HepG2 (cell line): ENCODE results near the gene GLIS1. TPM values are rescaled to one million over a fixed set of nuclear protein-coding genes. Genes with fewer than 3 reads are reported as not detected.

Source experiments
- ATAC-seq: fragments of 200-7000 bp; cut with Tn5 transposase; 3 replicates; pipeline ENCODE4 v1.9.1; 2020; ENCODE audit warnings: mild to moderate bottlenecking, moderate library complexity
- BruUV-seq: library from RNA; stranded (reverse); fragments of 400-500 nt; replicated peaks from 2 replicates; lab custom pipeline; 2021; lab: Mats Ljungman, UMichigan
- CTCF ChIA-PET: fragments of 300-600 bp; formaldehyde crosslinking; extraction: SDS; loops from one replicate; lab custom pipeline; 2021; ENCODE audit warnings: low total read pairs, inconsistent platforms, low intra/inter-chr PET ratio; lab: Yijun Ruan, JAX
- POLR2A ChIA-PET: fragments of 350-600 bp; sonication (Branson Sonifier 250); formaldehyde crosslinking; loops from one replicate; lab custom pipeline; 2020; ENCODE audit warnings: antibody characterized with exemption, inconsistent platforms; lab: Yijun Ruan, JAX
- DNase-seq: peaks from one replicate; pipeline ENCODE4 v3.0.0-alpha.2; 2015; ENCODE audit warnings: low spot score
- FAIRE-seq: peaks from 3 replicates; lab custom pipeline; 2011; peaks lifted over from hg19 to GRCh38; lab: Jason Lieb, UNC
- H2AFZ ChIP-seq: one replicate; pipeline ENCODE4 v1.6.1; 2011; ENCODE audit warnings: low read length, inconsistent platforms
- H3K27ac ChIP-seq: fragments of 300-600 bp; 3 replicates; pipeline ENCODE4 v1.8.0; 2011; ENCODE audit warnings: mixed run types, mild to moderate bottlenecking, mixed read lengths, low read length, inconsistent platforms; ENCODE audit not compliant: insufficient read depth; ENCODE audit errors: extremely low read length
- H3K27me3 ChIP-seq, 2 experiments: fragments of 200-600 bp in 1 of 2; 2 replicates in 1 of 2; 3 replicates in 1 of 2; pipeline versions ENCODE4 v1.6.0 to v1.8.0; 2011; ENCODE audit warnings: low read length in 2 of 2, mild to moderate bottlenecking in 2 of 2, moderate library complexity in 2 of 2, inconsistent platforms in 1 of 2; ENCODE audit not compliant: insufficient read depth in 2 of 2, control insufficient read depth in 1 of 2
- H3K36me3 ChIP-seq, 2 experiments: fragments of 200-600 bp in 1 of 2; replicated peaks in 1 of 2; 2 replicates in 1 of 2; 3 replicates in 1 of 2; pipeline versions ENCODE4 v1.5.1 to v1.8.0; 2011; ENCODE audit warnings: low read length in 2 of 2, inconsistent platforms in 1 of 2; ENCODE audit not compliant: insufficient read depth in 2 of 2, control insufficient read depth in 1 of 2
- H3K4me1 ChIP-seq: 2 replicates; pipeline ENCODE4 v1.5.1; 2012; ENCODE audit warnings: low read length, inconsistent platforms; ENCODE audit not compliant: insufficient read depth
- H3K4me2 ChIP-seq: 2 replicates; pipeline ENCODE4 v1.6.0; 2011; ENCODE audit warnings: low read depth, low read length, inconsistent platforms
- H3K4me3 ChIP-seq, 3 experiments: fragments of 200-600 bp in 1 of 3; sonication (generic), shearing (Covaris generic) in 1 of 3; replicated peaks in 1 of 3; 2 replicates each; pipeline ENCODE4 v1.5.1; 2011 to 2016; ENCODE audit warnings: low read length in 3 of 3, inconsistent platforms in 2 of 3, low read depth in 2 of 3, mild to moderate bottlenecking in 2 of 3, control low read depth in 1 of 3, mixed read lengths in 1 of 3; ENCODE audit not compliant: insufficient read depth in 1 of 3
- H3K79me2 ChIP-seq: one replicate; pipeline ENCODE4 v1.6.1; 2011; ENCODE audit warnings: low read length, inconsistent platforms; ENCODE audit not compliant: insufficient read depth
- H3K9ac ChIP-seq: 2 replicates; pipeline ENCODE4 v1.6.0; 2011; ENCODE audit warnings: mild to moderate bottlenecking, low read depth, low read length, inconsistent platforms; ENCODE audit not compliant: insufficient read depth
- H3K9me3 ChIP-seq: 2 replicates; pipeline ENCODE4 v1.5.1; 2012; ENCODE audit warnings: mild to moderate bottlenecking, low read length
- H4K20me1 ChIP-seq: 2 replicates; pipeline ENCODE4 v1.6.0; 2011; ENCODE audit warnings: inconsistent platforms, mild to moderate bottlenecking, low read length, moderate library complexity; ENCODE audit not compliant: insufficient read depth
- CSRNP1 ChIP-seq: sonication (generic); formaldehyde crosslinking; IDR thresholded peaks from 2 replicates; pipeline ENCODE4 v1.8.1; 2023; ENCODE audit warnings: mild to moderate bottlenecking, missing genetic modification reagents
- DRAP1 ChIP-seq: IDR thresholded peaks from 2 replicates; pipeline ENCODE4 v1.6.1; 2016; ENCODE audit warnings: missing genetic modification reagents, missing compliant biosample characterization
- E2F2 ChIP-seq: sonication (generic); formaldehyde crosslinking; IDR thresholded peaks from 2 replicates; pipeline ENCODE4 v1.4.0; 2020; ENCODE audit warnings: missing genetic modification reagents, borderline replicate concordance
- FOXC1 ChIP-seq: sonication (generic); formaldehyde crosslinking; IDR thresholded peaks from 2 replicates; pipeline ENCODE4 v1.8.0; 2022; ENCODE audit warnings: mild to moderate bottlenecking, missing genetic modification reagents, borderline replicate concordance
- KDM5A ChIP-seq: fragments of 200-600 bp; sonication (generic); IDR thresholded peaks from 2 replicates; pipeline ENCODE4 v1.7.0; 2018; ENCODE audit warnings: antibody characterized with exemption, mild to moderate bottlenecking, low read length, borderline replicate concordance
- NCOR1 ChIP-seq: fragments of 200-600 bp; sonication (generic); IDR thresholded peaks from 2 replicates; pipeline ENCODE4 v1.7.0; 2017; ENCODE audit warnings: antibody characterized with exemption, low read length, borderline replicate concordance
- PBX3 ChIP-seq: sonication (generic); formaldehyde crosslinking; IDR thresholded peaks from 2 replicates; pipeline ENCODE4 v1.8.1; 2023; ENCODE audit warnings: missing genetic modification reagents, inconsistent platforms, borderline replicate concordance
- PRDM10 ChIP-seq: sonication (generic); formaldehyde crosslinking; IDR thresholded peaks from 2 replicates; pipeline ENCODE4 v1.4.0; 2020; ENCODE audit warnings: low read depth, missing genetic modification reagents
- RAD21 ChIP-seq: fragments of 450-650 bp; formaldehyde crosslinking; IDR thresholded peaks from 2 replicates; pipeline ENCODE4 v1.5.0; 2020; ENCODE audit warnings: mild to moderate bottlenecking
- ZMYM2 ChIP-seq: sonication (generic); formaldehyde crosslinking; IDR thresholded peaks from 2 replicates; pipeline ENCODE4 v1.8.0; 2022; ENCODE audit warnings: mild to moderate bottlenecking, missing genetic modification reagents
- ZNF33A ChIP-seq: sonication (generic); formaldehyde crosslinking; IDR thresholded peaks from 2 replicates; pipeline ENCODE4 v1.5.1; 2020; ENCODE audit warnings: missing genetic modification reagents, mild to moderate bottlenecking, moderate library complexity, borderline replicate concordance
- ZNF616 ChIP-seq: sonication (generic); formaldehyde crosslinking; IDR thresholded peaks from 2 replicates; pipeline ENCODE4 v1.5.0; 2020; ENCODE audit warnings: low read depth, mild to moderate bottlenecking, missing genetic modification reagents
- ZNF891 ChIP-seq: sonication (generic); formaldehyde crosslinking; IDR thresholded peaks from 2 replicates; pipeline ENCODE4 v1.5.0; 2020; ENCODE audit warnings: mild to moderate bottlenecking, missing genetic modification reagents
- ZSCAN9 ChIP-seq: IDR thresholded peaks from 2 replicates; pipeline ENCODE4 v1.6.1; 2016; ENCODE audit warnings: borderline replicate concordance
- ZZZ3 ChIP-seq: sonication (generic); formaldehyde crosslinking; IDR thresholded peaks from 2 replicates; pipeline ENCODE4 v1.4.0; 2020; ENCODE audit warnings: missing genetic modification reagents, mild to moderate bottlenecking, borderline replicate concordance
- WGBS: methylation state at CpG from one replicate; pipeline ENCODE4 v1.1.6; 2017; ENCODE audit warnings: low lambda C conversion rate; 5-methylcytosine and 5-hydroxymethylcytosine counted together
- in situ Hi-C: cut with HindIII; loops from 2 replicates; pipeline ENCODE4 v1.10.0; 2017; ENCODE audit warnings: low pct_unique_long_range_greater_than_20kb; ENCODE audit not compliant: extremely low pct_ligation_motif_present
- intact Hi-C: fragments of 100-400 bp; cut with micrococcal nuclease; formaldehyde crosslinking; loops from one replicate; pipeline ENCODE4 v1.10.0; 2022; ENCODE audit not compliant: unreplicated experiment
- polyA plus RNA-seq, 8 experiments: library from polyadenylated mRNA; depleted of rRNA in 3 of 8; stranded (reverse) in 7 of 8; unstranded in 1 of 8; fragments of >200 nt; fragmentation: Illumina TruSeq in 4 of 8; extraction: Trizol in 4 of 8; gene quantifications; 2 replicates each; pipeline versions ENCODE4 v1.2.1 to v1.2.3, GENCODE V29; 2011 to 2016; ENCODE audit warnings: low read depth in 4 of 8, missing spikeins in 1 of 8, mixed read lengths in 1 of 8; ENCODE audit not compliant: insufficient read depth in 1 of 8
- total RNA-seq, 5 experiments: library from RNA; depleted of rRNA; stranded (reverse); fragments of >200 nt; fragmentation: Illumina TruSeq; extraction: Trizol; gene quantifications; 2 replicates each; pipeline ENCODE4 v1.2.3, GENCODE V29; 2016; ENCODE audit warnings: low read depth in 1 of 5

GLIS1 gene
- total and polyA plus RNA-seq, 2 of the 13 experiments (the other 11 are each of a cell fraction or from before 2014, with no cell fraction given) = 0.03 TPM; not detected in 1

GRCh38 chr1:53672785-53673184 is 66.2 kb downstream of the GLIS1 start:
- H3K4me1 ChIP-seq = no peaks in the 10 kb centered on the region
- no peak for FAIRE-seq
- ChIA-PET POLR2A (no interaction called here), CTCF (no interaction called here)
- no TSS peak for BruUV-seq
- ATAC-seq = no peak
- H3K9me3 ChIP-seq = no peaks in the 10 kb centered on the region
- TF ChIP-seq PBX3 = no peak
- TF ChIP-seq ZSCAN9 = no peak
- TF ChIP-seq KDM5A = no peak
- no peak for TF ChIP-seq DRAP1 (CRISPR knock-in tag)
- TF ChIP-seq E2F2 (CRISPR knock-in tag) = no peak
- TF ChIP-seq ZMYM2 (CRISPR knock-in tag) = no peak
- TF ChIP-seq PRDM10 (CRISPR knock-in tag) = no peak
- TF ChIP-seq FOXC1 = no peak
- no peak for TF ChIP-seq ZNF616 (CRISPR knock-in tag)
- no peak for TF ChIP-seq CSRNP1
- no peak for TF ChIP-seq RAD21 (CRISPR knock-in tag)
- no peak for TF ChIP-seq ZZZ3 (CRISPR knock-in tag)
- no peak for TF ChIP-seq NCOR1
- no peak for TF ChIP-seq ZNF891 (CRISPR knock-in tag)
- TF ChIP-seq ZNF33A (CRISPR knock-in tag) = no peak
- peaks cover 5 to 27% of the 10 kb centered on the region in 2 experiments; a peak in 3 of 5 replicates for H3K27me3 ChIP-seq
- DNase-seq = no peak
- no peak overlapping the region for H3K4me2 ChIP-seq
- H2AFZ ChIP-seq = no peak overlapping the region
- 29% methylated on average over 6 of the region's 9 CpGs for WGBS
- H3K36me3 ChIP-seq = no peaks in the 10 kb centered on the region
- no peak overlapping the region for H3K4me3 ChIP-seq
- H4K20me1 ChIP-seq = no peaks in the 10 kb centered on the region
- in situ Hi-C loops = no loop called here
- no peaks in the 10 kb centered on the region for H3K79me2 ChIP-seq
- H3K27ac ChIP-seq = no peak overlapping the region
- no peak overlapping the region for H3K9ac ChIP-seq
- intact Hi-C loops = no loop called here
